ENCODE data around the gene MCC. TPM values are rescaled to one million over a fixed set of nuclear protein-coding genes. Genes with fewer than 3 reads are reported as not detected.
"Not testable (repeated sequence)": the region's sequence is repeated elsewhere in the genome, so short reads cannot be mapped to it uniquely, and the experiment has no call there.

The MCC gene
- polyA plus RNA-seq, 4 donors, result 26.8 to 36.7 (median 33.1) TPM

DNA sequence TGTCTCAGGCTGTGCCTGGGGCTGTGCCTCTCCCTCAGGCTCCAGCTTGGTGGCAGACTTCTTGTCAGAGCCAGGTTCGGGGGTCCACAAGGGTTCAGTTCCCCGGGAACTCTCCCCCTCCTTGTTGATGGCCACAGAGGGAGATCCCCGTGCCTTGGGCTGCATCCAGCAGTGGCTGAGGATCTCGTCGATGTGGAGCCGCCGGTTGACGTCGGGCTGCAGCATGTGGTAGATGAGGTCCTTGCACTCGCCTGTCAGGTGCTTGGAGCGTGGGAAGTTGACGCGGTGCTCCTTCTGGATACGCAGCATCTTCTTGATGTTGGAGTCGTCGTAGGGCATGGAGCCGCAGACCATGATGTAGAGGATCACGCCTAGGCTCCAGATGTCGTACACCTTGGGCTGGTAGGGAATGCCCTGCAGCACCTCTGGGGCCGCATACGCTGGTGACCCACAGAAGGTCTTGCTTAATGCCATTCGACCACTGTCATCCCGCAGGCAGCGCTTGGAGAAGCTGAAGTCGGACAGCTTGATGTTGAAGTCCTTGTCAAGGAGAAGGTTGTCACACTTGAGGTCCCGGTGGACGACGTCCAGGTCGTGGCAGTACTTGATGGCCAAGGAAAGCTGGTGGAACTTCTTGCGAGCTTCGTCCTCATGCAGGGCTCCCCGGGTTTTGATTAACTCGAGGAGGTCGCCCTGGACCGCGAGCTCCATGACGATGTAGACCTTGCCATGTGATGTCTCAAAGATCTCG is 54.2 kb downstream of the MCC start:
- no peak for DNase-seq (ENCODE audit: low read depth in 4 of 4, low spot score in 3 of 4)

DNA sequence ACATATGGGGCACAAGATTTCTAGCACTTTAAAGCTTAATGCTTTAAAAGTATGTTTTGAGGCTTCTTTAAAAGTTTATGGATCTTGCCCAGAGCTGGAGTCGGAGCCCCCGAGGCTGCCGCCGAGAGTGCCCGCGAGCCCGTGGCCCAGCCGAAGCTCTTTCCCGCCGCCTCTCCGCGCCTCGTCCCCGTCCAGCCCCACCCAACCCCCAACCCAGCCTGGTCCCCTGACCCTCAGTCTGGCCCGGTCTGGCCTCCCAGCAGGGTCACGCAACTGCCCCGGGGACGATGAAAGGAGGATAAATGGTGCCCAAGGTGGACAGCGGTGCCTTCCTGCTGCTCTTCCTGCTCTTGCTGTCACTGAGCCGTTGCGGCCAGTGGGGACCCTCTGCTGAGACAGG is 55.2 kb downstream of the MCC start:
- no peak for DNase-seq (ENCODE audit: low read depth in 4 of 4, low spot score in 3 of 4)

DNA sequence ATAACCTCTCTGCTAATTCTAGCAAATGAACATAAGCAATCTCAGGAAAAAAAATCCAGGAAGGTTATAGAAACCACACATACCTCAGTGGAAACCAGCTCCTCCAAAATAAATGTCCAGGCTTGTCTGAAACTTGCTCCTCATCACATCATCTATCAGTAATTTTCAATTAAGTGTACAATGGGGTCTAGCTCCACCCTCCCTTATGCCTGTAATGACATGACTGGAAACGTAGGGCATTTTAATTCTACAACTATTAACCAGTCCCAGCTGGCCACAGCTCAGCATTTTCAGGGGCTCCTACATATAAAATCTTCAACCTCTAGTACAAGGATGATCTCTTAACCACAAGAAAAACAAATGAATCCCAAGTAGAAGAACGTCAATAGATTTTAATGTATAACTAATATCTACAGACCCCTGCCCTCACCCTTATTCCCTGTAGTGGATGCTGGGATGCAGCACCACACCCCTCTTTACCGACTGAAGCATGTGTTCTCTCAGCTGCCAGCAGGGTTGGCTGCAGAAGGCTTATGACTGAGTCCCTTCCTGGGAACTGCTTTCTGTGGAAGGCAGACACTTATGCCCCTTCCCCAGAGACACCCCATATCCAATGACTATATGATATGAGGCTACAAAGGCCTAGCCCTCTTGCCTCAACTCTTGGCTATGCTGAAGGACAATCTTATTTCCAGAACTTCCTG is 60.2 kb downstream of the MCC start:
- no peak for DNase-seq (ENCODE audit: low read depth in 4 of 4, low spot score in 3 of 4)

DNA sequence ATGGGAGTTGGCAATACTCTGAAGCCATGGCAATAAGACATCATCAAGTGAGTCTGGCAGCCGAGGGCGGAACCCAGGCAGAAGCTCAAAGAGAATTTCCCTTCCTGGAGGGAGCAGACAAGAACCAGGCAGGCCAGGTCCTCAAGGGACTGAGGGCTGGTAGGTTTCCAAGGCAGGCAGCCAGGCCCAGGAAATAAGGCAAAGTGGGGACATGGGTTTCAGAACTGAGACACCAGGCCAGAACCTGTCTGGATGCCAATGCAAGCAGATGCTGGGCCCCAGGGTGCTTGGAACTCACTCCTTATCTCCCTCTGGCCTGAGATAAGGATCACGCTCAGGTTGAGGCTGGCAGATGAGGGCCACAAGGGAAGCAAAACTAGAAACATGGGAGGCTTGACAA is 62.3 kb downstream of the MCC start:
- DNase-seq (ENCODE audit: low read depth in 4 of 4, low spot score in 3 of 4), result no peak

GRCh38 chr5:113421693-113422092 is 66.6 kb downstream of the MCC start:
- no peak for DNase-seq (ENCODE audit: low read depth in 4 of 4, low spot score in 3 of 4)

DNA sequence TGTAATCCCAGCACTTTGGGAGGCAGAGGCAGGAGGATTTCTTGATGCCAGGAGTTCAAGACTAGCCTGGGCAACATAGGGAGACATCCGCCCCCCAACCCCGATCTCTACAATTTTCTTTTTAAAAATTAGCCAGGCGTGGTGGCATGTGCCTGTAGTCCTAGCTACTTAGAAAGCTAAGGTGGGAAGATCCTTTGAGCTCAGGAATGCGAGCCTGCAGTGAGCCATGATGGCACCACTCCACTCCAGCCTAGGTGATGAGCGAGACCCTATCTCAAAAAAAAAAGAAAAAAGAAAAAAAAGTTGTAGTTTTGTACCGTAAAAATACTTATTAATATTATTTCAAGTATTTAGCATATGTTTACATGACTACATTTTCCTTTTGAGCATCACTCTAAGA is 82.7 kb downstream of the MCC start:
- no peak for DNase-seq (ENCODE audit: low read depth in 4 of 4, low spot score in 3 of 4)

DNA sequence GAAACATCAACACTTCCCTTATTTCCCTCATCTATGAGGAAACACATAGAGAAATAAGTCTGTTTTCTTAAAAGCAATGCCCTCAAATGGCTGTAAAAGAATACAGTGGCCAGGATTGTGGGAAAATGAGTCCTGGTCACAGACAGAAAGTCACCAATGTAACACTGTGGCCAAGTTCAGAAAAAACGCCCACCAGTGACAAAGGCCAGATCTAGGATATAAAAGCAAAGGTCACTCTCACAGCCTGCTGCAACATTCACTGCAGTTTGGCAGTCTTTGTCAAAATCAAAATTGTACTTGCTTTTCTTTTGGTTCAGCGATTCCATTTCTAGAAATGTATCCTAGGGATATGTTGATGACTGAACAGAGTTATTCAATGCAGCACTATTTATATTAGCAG is 84.0 kb downstream of the MCC start:
- DNase-seq (ENCODE audit: low read depth in 4 of 4, low spot score in 3 of 4), result no peak

DNA sequence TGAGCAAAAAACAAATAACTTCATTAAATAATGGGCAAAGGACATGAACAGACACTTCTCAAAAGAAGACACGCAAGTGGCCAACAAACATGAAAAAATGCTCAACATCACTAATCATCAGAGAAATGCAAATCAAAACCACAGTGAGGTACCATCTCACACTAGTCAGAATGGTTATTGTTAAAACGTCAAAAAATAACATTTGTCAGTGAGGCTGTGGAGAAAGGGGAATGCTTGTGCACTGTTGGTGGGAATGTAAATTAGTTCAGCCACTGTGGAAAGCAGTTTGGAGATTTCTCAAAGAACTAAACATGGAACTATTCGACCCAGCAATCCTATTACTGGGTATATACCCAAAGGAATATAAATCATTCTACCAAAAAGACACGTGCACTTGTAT is 90.3 kb downstream of the MCC start:
- DNase-seq (ENCODE audit: low read depth in 4 of 4, low spot score in 3 of 4), result not testable (repeated sequence)

- DNase-seq (ENCODE audit: low read depth in 4 of 4, low spot score in 3 of 4), result no peak
These were observed 91.2 kb downstream of the MCC start for GRCh38 chr5:113397046-113397445.

DNA sequence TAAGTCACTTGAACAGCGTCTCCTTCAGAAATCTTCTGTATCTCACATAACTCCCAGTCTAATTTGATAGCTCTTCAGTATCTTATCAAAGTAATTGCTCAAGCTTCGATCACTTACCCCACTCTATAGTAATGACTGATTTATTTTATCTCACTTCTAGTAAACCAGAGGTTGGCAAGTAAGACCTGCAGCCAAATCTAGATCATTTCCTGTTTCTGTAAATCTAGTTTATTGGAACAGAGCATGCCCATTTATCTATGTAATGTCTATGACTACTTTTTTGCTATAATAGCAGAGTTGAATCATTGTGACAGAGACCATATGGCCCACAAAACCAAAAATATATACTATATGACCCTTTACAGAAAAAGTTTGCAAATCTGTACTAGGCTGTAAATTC is 93.6 kb downstream of the MCC start:
- no peak for DNase-seq (ENCODE audit: low read depth in 4 of 4, low spot score in 3 of 4)

DNA sequence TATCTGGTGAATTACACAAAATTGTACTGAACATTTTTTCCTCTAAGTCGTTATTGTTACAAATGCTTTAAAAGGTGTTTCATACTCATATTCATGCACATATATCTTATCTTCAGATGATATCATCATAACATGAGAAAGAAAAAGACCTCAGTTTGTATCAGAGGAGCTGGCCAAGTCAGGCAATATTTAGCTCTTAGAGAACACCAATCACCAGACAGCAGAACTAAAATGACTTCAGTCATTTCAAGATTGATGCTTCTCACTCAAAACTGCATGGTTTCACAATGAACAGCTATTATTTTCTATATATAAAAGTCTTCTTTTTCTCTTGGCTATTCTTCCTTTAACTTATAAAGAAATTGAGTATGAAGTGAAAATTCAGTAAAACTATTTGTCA is 98.0 kb downstream of the MCC start:
- no peak for DNase-seq (ENCODE audit: low read depth in 4 of 4, low spot score in 3 of 4)

DNA sequence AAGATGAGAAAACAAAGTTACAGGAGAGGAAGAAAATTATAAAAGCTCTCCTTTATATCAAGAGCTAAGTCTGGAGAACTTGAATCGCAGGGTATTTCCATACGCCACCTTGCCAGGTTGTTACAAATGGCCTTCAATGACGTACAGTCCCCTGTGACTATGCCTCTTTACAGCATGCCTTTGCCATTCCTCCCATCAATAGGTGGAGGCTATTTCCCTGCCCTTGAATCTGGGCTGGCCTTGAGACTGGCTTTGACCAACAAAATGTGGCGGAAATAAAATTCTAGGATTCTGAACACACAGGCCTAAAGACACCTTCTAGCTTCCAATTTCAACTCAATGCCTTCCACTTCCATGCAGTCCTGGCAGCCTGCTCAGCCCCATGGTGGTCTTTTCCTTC is 99.1 kb downstream of the MCC start:
- no peak for DNase-seq (ENCODE audit: low read depth in 4 of 4, low spot score in 3 of 4)

GRCh38 chr5:113387844-113388243 is 100.4 kb downstream of the MCC start:
- DNase-seq (ENCODE audit: low read depth in 4 of 4, low spot score in 3 of 4), result no peak

DNA sequence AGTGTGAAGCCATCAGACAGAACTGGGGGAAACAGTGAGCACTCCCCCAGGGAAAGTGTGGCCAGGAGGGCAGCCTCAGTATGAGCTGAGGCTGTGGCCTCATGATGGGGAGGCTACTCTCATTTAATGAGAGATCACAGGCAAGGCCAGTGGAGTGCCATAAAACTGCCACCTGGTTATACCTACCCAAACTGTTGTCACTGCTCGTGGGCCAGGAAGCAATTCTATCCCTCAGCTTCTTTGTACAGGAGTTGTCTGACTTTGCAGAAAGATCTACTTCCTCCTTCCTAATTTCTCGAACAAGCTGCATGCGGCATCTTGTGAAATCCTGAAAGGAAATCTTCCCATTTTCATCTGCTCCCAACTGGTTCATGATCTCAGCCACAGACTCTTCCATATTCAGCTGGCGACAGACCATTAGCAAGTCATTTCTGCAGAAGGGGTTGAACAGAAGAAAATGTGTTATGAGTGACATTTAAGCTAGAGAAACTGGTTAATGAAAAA is 103.4 kb downstream of the MCC start:
- DNase-seq (ENCODE audit: low read depth in 4 of 4, low spot score in 3 of 4), result no peak

DNA sequence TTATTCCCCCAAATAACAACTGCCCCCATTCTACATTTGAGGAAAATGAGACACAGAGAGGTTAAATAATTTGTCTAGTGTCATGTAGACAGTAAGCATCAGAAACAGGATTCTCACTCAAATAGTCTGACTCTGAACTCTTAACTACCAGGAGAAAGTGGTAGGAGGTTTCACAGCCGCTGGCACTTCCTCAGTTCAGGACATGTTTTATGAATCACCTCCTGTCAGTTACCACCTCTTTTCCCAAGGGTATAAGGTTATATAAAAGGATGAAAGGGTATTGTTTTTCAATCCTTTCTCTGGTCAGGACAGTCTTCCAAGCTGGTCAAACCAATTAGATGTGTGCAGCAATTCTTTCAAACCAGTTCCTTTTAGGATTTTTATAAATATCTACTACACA is 105.5 kb downstream of the MCC start:
- no peak for DNase-seq (ENCODE audit: low read depth in 4 of 4, low spot score in 3 of 4)

DNA sequence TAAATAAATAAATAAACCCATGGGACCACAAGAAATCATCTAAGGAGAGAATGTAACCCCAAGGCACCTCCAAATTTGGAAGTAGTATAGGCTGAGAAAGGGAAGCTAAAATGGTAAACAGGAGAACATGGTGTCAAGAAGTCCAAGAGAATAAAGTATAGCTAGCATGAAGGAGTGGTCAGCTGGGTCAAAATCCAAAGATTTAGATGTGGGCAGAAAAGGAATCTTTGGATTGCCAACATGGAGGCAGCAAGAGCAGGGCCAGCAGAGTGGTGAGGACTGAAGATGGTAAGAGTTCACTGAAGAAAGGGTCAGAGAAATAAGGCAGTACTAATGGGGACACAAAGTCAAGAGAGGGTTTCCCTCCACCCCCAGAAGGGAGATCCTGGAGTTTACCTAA is 106.5 kb downstream of the MCC start:
- DNase-seq (ENCODE audit: low read depth in 4 of 4, low spot score in 3 of 4), result no peak

GRCh38 chr5:113380807-113381326 is 107.4 kb downstream of the MCC start:
- no peak for DNase-seq (ENCODE audit: low read depth in 4 of 4, low spot score in 3 of 4)

DNA sequence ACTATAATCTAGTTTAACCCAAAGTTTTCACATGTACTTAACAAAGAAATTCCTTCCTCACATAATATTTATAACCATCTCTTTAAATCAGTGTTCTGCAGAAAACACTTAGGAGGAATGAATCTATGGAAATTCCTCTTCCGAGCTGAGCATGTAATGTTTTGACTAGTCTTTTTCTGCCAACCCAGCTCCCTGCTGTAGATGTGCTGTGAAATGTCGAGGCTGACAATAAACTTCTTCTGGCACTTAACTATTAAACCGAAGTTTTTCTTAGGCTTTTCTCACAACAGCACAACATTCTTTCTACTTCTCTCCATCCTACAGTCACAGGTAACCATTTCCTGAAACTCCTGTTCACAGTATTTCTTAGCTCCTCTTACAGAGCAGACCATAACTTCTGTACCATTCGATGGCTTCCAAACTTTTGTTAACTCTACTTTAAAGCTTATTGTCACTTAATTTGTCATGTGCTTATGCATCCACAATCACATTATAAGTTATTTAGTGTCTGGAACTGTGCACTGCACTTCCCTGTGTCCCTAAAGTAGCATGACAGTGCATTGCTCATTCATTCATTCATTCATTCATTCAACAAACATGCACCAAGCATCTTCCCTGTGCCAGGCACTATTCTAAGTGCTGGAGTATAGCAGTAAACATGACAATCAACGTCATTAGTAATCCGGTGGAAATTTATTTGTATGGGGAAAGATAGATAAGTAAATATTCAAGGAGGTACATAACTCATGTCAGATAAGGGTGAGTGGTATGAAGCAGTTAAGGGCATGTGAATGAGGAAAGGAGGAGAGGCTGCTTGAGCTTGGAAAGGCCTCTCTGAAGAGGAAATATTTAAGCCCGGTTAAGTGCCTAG is 108.1 kb downstream of the MCC start:
- DNase-seq (ENCODE audit: low read depth in 4 of 4, low spot score in 3 of 4), result no peak

GRCh38 chr5:113378959-113379541 is 109.2 kb downstream of the MCC start:
- DNase-seq (ENCODE audit: low read depth in 4 of 4, low spot score in 3 of 4), result peak in 3 of 4 donors; percentile 33 to 51 (median 42)

GRCh38 chr5:113378514-113378913 is 109.7 kb downstream of the MCC start:
- no peak for DNase-seq (ENCODE audit: low read depth in 4 of 4, low spot score in 3 of 4)

DNA sequence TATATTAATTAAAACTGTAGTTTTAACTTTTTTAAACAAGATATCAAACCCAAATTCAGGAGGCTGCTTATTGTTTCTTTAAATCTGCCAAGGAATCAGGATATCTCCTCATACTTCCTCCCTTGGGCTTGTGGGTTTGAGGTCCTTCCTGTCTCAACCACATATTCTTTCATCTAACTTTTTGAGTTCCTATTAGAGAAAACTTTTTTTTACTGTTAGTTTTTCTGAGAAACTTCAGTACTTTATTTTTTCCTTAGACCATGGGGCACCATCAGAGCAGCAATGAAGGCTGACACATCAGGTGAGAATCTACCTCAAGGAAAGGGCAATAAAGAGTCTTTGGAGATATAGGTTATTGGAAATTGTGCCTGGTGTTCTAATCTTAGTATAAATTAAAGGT is 110.2 kb downstream of the MCC start:
- no peak for DNase-seq (ENCODE audit: low read depth in 4 of 4, low spot score in 3 of 4)

Measured in left renal pelvis (tissue), 4 donors.